ENCODE measurements around the gene ADAT1. TPM values are rescaled to one million over a fixed set of nuclear protein-coding genes. Genes with fewer than 3 reads are reported as not detected.
A peak's percentile ranks its signal among the peaks of the same experiment; 100 is the strongest.

The ADAT1 gene
- total RNA-seq, 1 donor from 2014 or later = 82.6 TPM

- Mint-ChIP-seq H3K27me3 (ENCODE audit: low read depth) (peaks cover 11% of the 10 kb centered on the region), H3K9me3 (no peaks in the 10 kb centered on the region), H3K36me3 (ENCODE audit: low read depth) (no peaks in the 10 kb centered on the region), H3K27ac (ENCODE audit: unreplicated experiment) (peak overlapping the region; percentile 79), H3K4me1 (peaks cover 24% of the 10 kb centered on the region), H3K4me3 (peak overlapping the region; percentile 97)
- TF ChIP-seq CTCF (conservative IDR thresholded peaks at IDR 0.05) = no peak
- no peak for DNase-seq (ENCODE audit: low read depth, low spot score)
Measured at GRCh38 chr16:75565640-75566039, 57.4 kb downstream of the ADAT1 start.

GRCh38 chr16:75559564-75560372 is 63.3 kb downstream of the ADAT1 start:
- peaks cover 34% of the 10 kb centered on the region for H3K4me1 Mint-ChIP-seq
- no peak for TF ChIP-seq CTCF (conservative IDR thresholded peaks at IDR 0.05)
- H3K36me3 Mint-ChIP-seq (ENCODE audit: low read depth) = no peaks in the 10 kb centered on the region
- peak overlapping the region; percentile 96 for H3K27ac Mint-ChIP-seq (ENCODE audit: unreplicated experiment)
- no peak for DNase-seq (ENCODE audit: low read depth, low spot score)
- H3K9me3 Mint-ChIP-seq = no peaks in the 10 kb centered on the region
- peaks cover 7% of the 10 kb centered on the region for H3K27me3 Mint-ChIP-seq (ENCODE audit: low read depth)
- H3K4me3 Mint-ChIP-seq = peak overlapping the region; percentile 77

GRCh38 chr16:75558846-75559401 is 64.2 kb downstream of the ADAT1 start:
- Mint-ChIP-seq H3K9me3 (no peaks in the 10 kb centered on the region), H3K36me3 (ENCODE audit: low read depth) (no peaks in the 10 kb centered on the region), H3K27ac (ENCODE audit: unreplicated experiment) (peak overlapping the region; percentile 10), H3K4me3 (peak overlapping the region; percentile 65), H3K27me3 (ENCODE audit: low read depth) (peaks cover 3% of the 10 kb centered on the region), H3K4me1 (peaks cover 39% of the 10 kb centered on the region)
- DNase-seq (ENCODE audit: low read depth, low spot score) = no peak
- no peak for TF ChIP-seq CTCF (conservative IDR thresholded peaks at IDR 0.05)

GRCh38 chr16:75556431-75556950 is 66.6 kb downstream of the ADAT1 start:
- Mint-ChIP-seq H3K9me3 (no peaks in the 10 kb centered on the region), H3K4me3 (peak overlapping the region; percentile 99), H3K27me3 (ENCODE audit: low read depth) (no peaks in the 10 kb centered on the region), H3K4me1 (peaks cover 39% of the 10 kb centered on the region), H3K27ac (ENCODE audit: unreplicated experiment) (peak overlapping the region; percentile 99), H3K36me3 (ENCODE audit: low read depth) (no peaks in the 10 kb centered on the region)
- no peak for DNase-seq (ENCODE audit: low read depth, low spot score)
- no peak for TF ChIP-seq CTCF (conservative IDR thresholded peaks at IDR 0.05)

- Mint-ChIP-seq H3K27me3 (ENCODE audit: low read depth) (no peaks in the 10 kb centered on the region), H3K9me3 (no peaks in the 10 kb centered on the region), H3K4me3 (peak within 1 kb of the TSS; percentile 99), H3K36me3 (ENCODE audit: low read depth) (no peaks in the 10 kb centered on the region), H3K4me1 (peaks cover 38% of the 10 kb centered on the region), H3K27ac (ENCODE audit: unreplicated experiment) (peak within 1 kb of the TSS; percentile 99)
- TF ChIP-seq CTCF (conservative IDR thresholded peaks at IDR 0.05) = peak; percentile 11
- DNase-seq (ENCODE audit: low read depth, low spot score) = peak; percentile 95
Measured at GRCh38 chr16:75555707-75556430, 67.2 kb downstream of the ADAT1 start, which contains the start of gene TMEM231. Gene TMEM231 (minus strand): TSS chr16:75556252. CDS start chr16:75556209, 43 bp downstream.

All from neural crest cell (in vitro differentiated cells).